Panc1 (cell line): ENCODE results near the gene MAST3. TPM values are rescaled to one million over a fixed set of nuclear protein-coding genes. Genes with fewer than 3 reads are reported as not detected.

Experiments used
- ATAC-seq: fragments of 200-7000 bp; cut with Tn5 transposase; 2 replicates; pipeline ENCODE4 v1.9.1; 2020; ENCODE audit warnings: mild to moderate bottlenecking, moderate library complexity
- BruUV-seq: library from RNA; stranded (reverse); fragments of 400-500 nt; replicated peaks from 2 replicates; lab custom pipeline; 2021; lab: Mats Ljungman, UMichigan
- CTCF ChIA-PET: fragments of 300-600 bp; sonication (Branson Sonifier 250); formaldehyde crosslinking; loops from one replicate; lab custom pipeline; 2022; ENCODE audit warnings: antibody characterized with exemption; lab: Charles Lee
- POLR2A ChIA-PET: fragments of 300-600 bp; sonication (Branson Sonifier 250); formaldehyde crosslinking; loops from one replicate; lab custom pipeline; 2022; ENCODE audit warnings: antibody characterized with exemption; lab: Charles Lee
- DNase-seq: peaks from one replicate; pipeline ENCODE4 v3.0.0-alpha.2; 2010; ENCODE audit warnings: low read depth, low spot score
- H3K27ac ChIP-seq: 2 replicates; pipeline ENCODE4 v1.5.1; 2011; ENCODE audit warnings: mild to moderate bottlenecking, low read length, inconsistent platforms
- H3K27me3 ChIP-seq: fragments of 200-500 bp; sonication (Bioruptor generic); 2 replicates; pipeline ENCODE4 v1.6.0; 2014; ENCODE audit warnings: low read length, inconsistent platforms; ENCODE audit not compliant: control insufficient read depth, insufficient read depth
- H3K36me3 ChIP-seq: fragments of 200-500 bp; sonication (Bioruptor generic); 2 replicates; pipeline ENCODE4 v1.5.1; 2014; ENCODE audit warnings: inconsistent platforms, mild to moderate bottlenecking, low read length, moderate library complexity; ENCODE audit not compliant: control insufficient read depth, insufficient read depth
- H3K4me1 ChIP-seq: 2 replicates; pipeline ENCODE4 v1.5.1; 2011; ENCODE audit warnings: inconsistent platforms, mild to moderate bottlenecking, low read length, moderate library complexity; ENCODE audit not compliant: control insufficient read depth, insufficient read depth
- H3K4me3 ChIP-seq, 2 experiments: 2 replicates each; pipeline ENCODE4 v1.5.1; 2011 to 2012; ENCODE audit warnings: low read depth in 2 of 2, low read length in 2 of 2, mild to moderate bottlenecking in 2 of 2, inconsistent platforms in 1 of 2, moderate library complexity in 1 of 2
- H3K9me3 ChIP-seq: fragments of 200-500 bp; sonication (Bioruptor generic); 2 replicates; pipeline ENCODE4 v1.5.1; 2014; ENCODE audit warnings: low read depth, mild to moderate bottlenecking, inconsistent platforms, low read length, moderate library complexity; ENCODE audit not compliant: control insufficient read depth, insufficient read depth
- POLR2AphosphoS5 ChIP-seq: IDR thresholded peaks from 2 replicates; pipeline ENCODE4 v1.6.1; 2012; ENCODE audit warnings: mild to moderate bottlenecking, low read depth, low read length, moderate library complexity
- SIN3A ChIP-seq: IDR thresholded peaks from 2 replicates; pipeline ENCODE4 v1.6.1; 2012; ENCODE audit warnings: low read depth, mild to moderate bottlenecking, low read length, moderate library complexity, borderline replicate concordance; ENCODE audit not compliant: insufficient read depth
- TCF7L2 ChIP-seq: IDR thresholded peaks from 2 replicates; pipeline ENCODE4 v1.6.1; 2011; ENCODE audit warnings: mild to moderate bottlenecking, low read depth, low read length, inconsistent platforms
- in situ Hi-C: cut with HindIII; loops from 2 replicates; pipeline ENCODE4 v1.10.0; 2016; ENCODE audit warnings: low sequenced_read_pairs, low pct_unique_long_range_greater_than_20kb
- intact Hi-C: fragments of 100-400 bp; cut with micrococcal nuclease; formaldehyde crosslinking; loops from one replicate; pipeline ENCODE4 v1.10.0; 2022; ENCODE audit not compliant: unreplicated experiment
- total RNA-seq: library from RNA; stranded (reverse); gene quantifications from one replicate; pipeline ENCODE4 v1.2.1, GENCODE V29; 2021; ENCODE audit not compliant: unreplicated experiment
- TF ChIP-seq, protein P1 (sequence below), 2 experiments: IDR thresholded peaks; 2 replicates each; pipeline ENCODE4 v1.6.1; 2011 to 2012; ENCODE audit warnings: low read depth in 2 of 2, control low read depth in 1 of 2, low read length in 1 of 2, mild to moderate bottlenecking in 1 of 2, moderate library complexity in 1 of 2; ENCODE audit not compliant: insufficient read depth in 1 of 2
- TF ChIP-seq, protein P2 (sequence below): fragments of 450-650 bp; IDR thresholded peaks from 2 replicates; pipeline ENCODE4 v1.5.1; 2017; ENCODE audit warnings: mild to moderate bottlenecking

The MAST3 gene
- total RNA-seq, 1 experiment from 2014 or later: 13.1 TPM

GRCh38 chr19:18165794-18166544 is 68.4 kb downstream of the MAST3 start:
- no TSS peak for BruUV-seq
- no peak overlapping the region for H3K4me3 ChIP-seq
- ATAC-seq (no peak), DNase-seq (no peak)
- H3K27ac ChIP-seq: no peak overlapping the region
- ChIA-PET POLR2A (no interaction called here), CTCF (no interaction called here)
- no peaks in the 10 kb centered on the region for H3K27me3 ChIP-seq
- intact Hi-C loops (loop anchor here (10.0 kb wide), 1 partner anchor 51 kb away; no protein-coding TSS in a partner anchor), in situ Hi-C loops (no loop called here)
- H3K9me3 ChIP-seq: no peaks in the 10 kb centered on the region
- H3K4me1 ChIP-seq: no peaks in the 10 kb centered on the region
- TF ChIP-seq TCF7L2: no peak
- TF ChIP-seq POLR2AphosphoS5: no peak
- no peak for TF ChIP-seq SIN3A
- TF ChIP-seq, protein P1, sequence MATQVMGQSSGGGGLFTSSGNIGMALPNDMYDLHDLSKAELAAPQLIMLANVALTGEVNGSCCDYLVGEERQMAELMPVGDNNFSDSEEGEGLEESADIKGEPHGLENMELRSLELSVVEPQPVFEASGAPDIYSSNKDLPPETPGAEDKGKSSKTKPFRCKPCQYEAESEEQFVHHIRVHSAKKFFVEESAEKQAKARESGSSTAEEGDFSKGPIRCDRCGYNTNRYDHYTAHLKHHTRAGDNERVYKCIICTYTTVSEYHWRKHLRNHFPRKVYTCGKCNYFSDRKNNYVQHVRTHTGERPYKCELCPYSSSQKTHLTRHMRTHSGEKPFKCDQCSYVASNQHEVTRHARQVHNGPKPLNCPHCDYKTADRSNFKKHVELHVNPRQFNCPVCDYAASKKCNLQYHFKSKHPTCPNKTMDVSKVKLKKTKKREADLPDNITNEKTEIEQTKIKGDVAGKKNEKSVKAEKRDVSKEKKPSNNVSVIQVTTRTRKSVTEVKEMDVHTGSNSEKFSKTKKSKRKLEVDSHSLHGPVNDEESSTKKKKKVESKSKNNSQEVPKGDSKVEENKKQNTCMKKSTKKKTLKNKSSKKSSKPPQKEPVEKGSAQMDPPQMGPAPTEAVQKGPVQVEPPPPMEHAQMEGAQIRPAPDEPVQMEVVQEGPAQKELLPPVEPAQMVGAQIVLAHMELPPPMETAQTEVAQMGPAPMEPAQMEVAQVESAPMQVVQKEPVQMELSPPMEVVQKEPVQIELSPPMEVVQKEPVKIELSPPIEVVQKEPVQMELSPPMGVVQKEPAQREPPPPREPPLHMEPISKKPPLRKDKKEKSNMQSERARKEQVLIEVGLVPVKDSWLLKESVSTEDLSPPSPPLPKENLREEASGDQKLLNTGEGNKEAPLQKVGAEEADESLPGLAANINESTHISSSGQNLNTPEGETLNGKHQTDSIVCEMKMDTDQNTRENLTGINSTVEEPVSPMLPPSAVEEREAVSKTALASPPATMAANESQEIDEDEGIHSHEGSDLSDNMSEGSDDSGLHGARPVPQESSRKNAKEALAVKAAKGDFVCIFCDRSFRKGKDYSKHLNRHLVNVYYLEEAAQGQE (IDR thresholded peaks at IDR 0.05; ENCODE audit: insufficient read depth in 1 of 2, low read depth in 2 of 2, low read length in 1 of 2): no peak
- TF ChIP-seq, protein P2, sequence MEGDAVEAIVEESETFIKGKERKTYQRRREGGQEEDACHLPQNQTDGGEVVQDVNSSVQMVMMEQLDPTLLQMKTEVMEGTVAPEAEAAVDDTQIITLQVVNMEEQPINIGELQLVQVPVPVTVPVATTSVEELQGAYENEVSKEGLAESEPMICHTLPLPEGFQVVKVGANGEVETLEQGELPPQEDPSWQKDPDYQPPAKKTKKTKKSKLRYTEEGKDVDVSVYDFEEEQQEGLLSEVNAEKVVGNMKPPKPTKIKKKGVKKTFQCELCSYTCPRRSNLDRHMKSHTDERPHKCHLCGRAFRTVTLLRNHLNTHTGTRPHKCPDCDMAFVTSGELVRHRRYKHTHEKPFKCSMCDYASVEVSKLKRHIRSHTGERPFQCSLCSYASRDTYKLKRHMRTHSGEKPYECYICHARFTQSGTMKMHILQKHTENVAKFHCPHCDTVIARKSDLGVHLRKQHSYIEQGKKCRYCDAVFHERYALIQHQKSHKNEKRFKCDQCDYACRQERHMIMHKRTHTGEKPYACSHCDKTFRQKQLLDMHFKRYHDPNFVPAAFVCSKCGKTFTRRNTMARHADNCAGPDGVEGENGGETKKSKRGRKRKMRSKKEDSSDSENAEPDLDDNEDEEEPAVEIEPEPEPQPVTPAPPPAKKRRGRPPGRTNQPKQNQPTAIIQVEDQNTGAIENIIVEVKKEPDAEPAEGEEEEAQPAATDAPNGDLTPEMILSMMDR: no peak
- H3K36me3 ChIP-seq: no peaks in the 10 kb centered on the region; the same call in 1 of the 2 replicates

- H3K27ac ChIP-seq: no peak overlapping the region
- no peaks in the 10 kb centered on the region; the same call in 1 of the 2 replicates for H3K36me3 ChIP-seq
- in situ Hi-C loops (no loop called here), intact Hi-C loops (loop anchor here (10.0 kb wide), 1 partner anchor 52 kb away; no protein-coding TSS in a partner anchor)
- H3K4me3 ChIP-seq: no peak overlapping the region
- DNase-seq (no peak), ATAC-seq (no peak)
- TF ChIP-seq POLR2AphosphoS5 (no peak), TCF7L2 (no peak), SIN3A (no peak)
- TF ChIP-seq, protein P1 (IDR thresholded peaks at IDR 0.05; ENCODE audit: insufficient read depth in 1 of 2, low read depth in 2 of 2, low read length in 1 of 2): no peak
- TF ChIP-seq, protein P2: no peak
- H3K27me3 ChIP-seq: no peaks in the 10 kb centered on the region
- no peaks in the 10 kb centered on the region for H3K9me3 ChIP-seq
- ChIA-PET CTCF (interaction anchor here (1.1 kb wide), 1 partner anchor 56 kb away, joined by 3 read pairs; no protein-coding TSS in a partner anchor), POLR2A (interaction anchor here (0.7 kb wide), 1 partner anchor 22 kb away, joined by 6 read pairs; no protein-coding TSS in a partner anchor)
- H3K4me1 ChIP-seq: no peaks in the 10 kb centered on the region
- BruUV-seq: no TSS peak
These were observed 69.4 kb downstream of the MAST3 start for GRCh38 chr19:18167011-18167410.
